ENCODE data around the gene MUC20. TPM values are rescaled to one million over a fixed set of nuclear protein-coding genes. Genes with fewer than 3 reads are reported as not detected.

MUC20 gene
- total RNA-seq, 1 experiment from 2014 or later: not detected

GRCh38 chr3:195699860-195700259, 20.9 kb upstream of the MUC20 start:
- Histone ChIP-seq H3K4me2 (ENCODE audit: insufficient read depth, insufficient read length, low read length) (no peak overlapping the region), H3K14ac (ENCODE audit: insufficient read depth, low read length) (no peak overlapping the region), H3K79me2 (ENCODE audit: insufficient read depth, low read length) (no peaks in the 10 kb centered on the region), H2AFZ (ENCODE audit: low read length) (no peak overlapping the region), H4K8ac (replicated peaks; ENCODE audit: insufficient read length, low read depth, low read length) (no peak overlapping the region), H3K27me3 (ENCODE audit: insufficient read depth, low read length) (no peaks in the 10 kb centered on the region), H3K79me1 (ENCODE audit: insufficient read depth, low read depth, low read length, poor library complexity, severe bottlenecking) (no peaks in the 10 kb centered on the region), H2BK15ac (ENCODE audit: low read depth, low read length) (no peak overlapping the region), H2BK20ac (ENCODE audit: low read depth, low read length, poor library complexity, severe bottlenecking) (no peak overlapping the region), H3K4ac (ENCODE audit: low read depth, low read length) (no peak overlapping the region), H2AK5ac (ENCODE audit: insufficient read length, low read length) (no peak overlapping the region), H3T11ph (ENCODE audit: low read length) (no peak overlapping the region), H4K20me1 (ENCODE audit: control insufficient read depth, insufficient read depth, insufficient read length) (no peaks in the 10 kb centered on the region), H4K5ac (ENCODE audit: insufficient read length, low read depth, low read length) (no peak overlapping the region), H3K18ac (ENCODE audit: insufficient read length, low read depth, low read length) (no peak overlapping the region), H2BK5ac (ENCODE audit: insufficient read length, low read length) (no peak overlapping the region), H2BK12ac (ENCODE audit: insufficient read length, low read depth, low read length) (no peak overlapping the region), H3K9ac (ENCODE audit: extremely low read depth, insufficient read length, low read length) (no peak overlapping the region), H3K27ac (ENCODE audit: insufficient read length, low read depth, low read length) (no peak overlapping the region), H3K23me2 (ENCODE audit: insufficient read length, low read depth, low read length, poor library complexity, severe bottlenecking) (no peaks in the 10 kb centered on the region), H2BK120ac (ENCODE audit: low read depth, low read length, poor library complexity, severe bottlenecking) (no peak overlapping the region), H3K56ac (ENCODE audit: insufficient read length, low read depth, low read length) (no peak overlapping the region), H3K9me3 (ENCODE audit: control insufficient read depth, low read depth, low read length) (no peaks in the 10 kb centered on the region), H4K91ac (ENCODE audit: insufficient read length, low read depth, low read length) (no peak overlapping the region), H3K4me1 (ENCODE audit: insufficient read depth, low read length) (peaks cover 8% of the 10 kb centered on the region; the same call in 1 of the 2 replicates), H3K23ac (ENCODE audit: insufficient read length, low read depth, low read length) (no peak overlapping the region)
- no CpG with 5 or more reads among the region's 6 CpGs for WGBS (ENCODE audit: extremely low coverage, insufficient read length, low lambda C conversion rate)
- H3K9me3 Mint-ChIP-seq: no peaks in the 10 kb centered on the region; a peak in 1 of 5 replicates
- H3K27ac Mint-ChIP-seq: no peak overlapping the region
- DNase-seq: no peak
- peaks cover 0 to 13% (median 2%) of the 10 kb centered on the region in 3 experiments; a peak in 5 of 7 replicates for H3K36me3 Mint-ChIP-seq (ENCODE audit: insufficient read depth in 1 of 3, low read depth in 3 of 3)
- peaks cover 22% of the 10 kb centered on the region for H3K27me3 Mint-ChIP-seq (ENCODE audit: low read depth)
- TF ChIP-seq, protein P1, sequence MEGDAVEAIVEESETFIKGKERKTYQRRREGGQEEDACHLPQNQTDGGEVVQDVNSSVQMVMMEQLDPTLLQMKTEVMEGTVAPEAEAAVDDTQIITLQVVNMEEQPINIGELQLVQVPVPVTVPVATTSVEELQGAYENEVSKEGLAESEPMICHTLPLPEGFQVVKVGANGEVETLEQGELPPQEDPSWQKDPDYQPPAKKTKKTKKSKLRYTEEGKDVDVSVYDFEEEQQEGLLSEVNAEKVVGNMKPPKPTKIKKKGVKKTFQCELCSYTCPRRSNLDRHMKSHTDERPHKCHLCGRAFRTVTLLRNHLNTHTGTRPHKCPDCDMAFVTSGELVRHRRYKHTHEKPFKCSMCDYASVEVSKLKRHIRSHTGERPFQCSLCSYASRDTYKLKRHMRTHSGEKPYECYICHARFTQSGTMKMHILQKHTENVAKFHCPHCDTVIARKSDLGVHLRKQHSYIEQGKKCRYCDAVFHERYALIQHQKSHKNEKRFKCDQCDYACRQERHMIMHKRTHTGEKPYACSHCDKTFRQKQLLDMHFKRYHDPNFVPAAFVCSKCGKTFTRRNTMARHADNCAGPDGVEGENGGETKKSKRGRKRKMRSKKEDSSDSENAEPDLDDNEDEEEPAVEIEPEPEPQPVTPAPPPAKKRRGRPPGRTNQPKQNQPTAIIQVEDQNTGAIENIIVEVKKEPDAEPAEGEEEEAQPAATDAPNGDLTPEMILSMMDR (conservative IDR thresholded peaks at IDR 0.05): no peak
- H3K4me3 Mint-ChIP-seq: no peak overlapping the region
- peaks cover 33 to 36% of the 10 kb centered on the region in 2 experiments for H3K4me1 Mint-ChIP-seq

Measured in H9 (cell line).